Choroid plexus epithelial cell (primary cell): ENCODE data around the gene RFTN2.
A peak's percentile ranks its signal among the peaks of the same experiment; 100 is the strongest.
"Not testable (repeated sequence)": the region's sequence is repeated elsewhere in the genome, so short reads cannot be mapped to it uniquely, and the experiment has no call there.

Experiments used
- DNase-seq: peaks from one replicate; pipeline ENCODE4 v3.0.0-alpha.2; 2010; ENCODE audit warnings: low read depth
- H3K4me3 ChIP-seq: 2 replicates; pipeline ENCODE4 v1.5.1; 2011; ENCODE audit warnings: low read depth, mild to moderate bottlenecking, control low read depth, low read length, moderate library complexity
- CTCF ChIP-seq: conservative IDR thresholded peaks from 2 replicates; pipeline ENCODE4 v1.5.1; 2011; ENCODE audit warnings: low read depth, mild to moderate bottlenecking, control low read depth, inconsistent platforms, low read length, moderate library complexity

The RFTN2 gene

GRCh38 chr2:197707316-197708213, 32.2 kb upstream of the RFTN2 start:
- peak overlapping the region; percentile 89 for H3K4me3 ChIP-seq
- DNase-seq: peak; percentile 80
- TF ChIP-seq CTCF: peak; percentile 62

GRCh38 chr2:197706839-197707207, 31.4 kb upstream of the RFTN2 start:
- no peak for DNase-seq
- H3K4me3 ChIP-seq: peak overlapping the region; percentile 89
- no peak for TF ChIP-seq CTCF

- TF ChIP-seq CTCF: no peak
- H3K4me3 ChIP-seq: peak overlapping the region; percentile 89
- no peak for DNase-seq
Observed at GRCh38 chr2:197705912-197706838, 30.8 kb upstream of the RFTN2 start.

- no peak for TF ChIP-seq CTCF
- peak within 1 kb of the TSS; percentile 89 for H3K4me3 ChIP-seq
- DNase-seq: peak; percentile 95
Observed at GRCh38 chr2:197705121-197705911, 29.9 kb upstream of the RFTN2 start, which contains the start of gene MARS2. Gene MARS2, plus strand, starts transcription at chr2:197705369. Its CDS starts 37 bp downstream, at chr2:197705406.

GRCh38 chr2:197704434-197705120, 29.2 kb upstream of the RFTN2 start:
- no peak for TF ChIP-seq CTCF
- DNase-seq: no peak
- H3K4me3 ChIP-seq: peak overlapping the region; percentile 56

GRCh38 chr2:197700960-197701359, 25.6 kb upstream of the RFTN2 start:
- TF ChIP-seq CTCF: no peak
- DNase-seq: no peak
- H3K4me3 ChIP-seq: no peak overlapping the region

GRCh38 chr2:197699724-197700123, 24.3 kb upstream of the RFTN2 start:
- DNase-seq: not testable (repeated sequence)

GRCh38 chr2:197696571-197696970, 21.2 kb upstream of the RFTN2 start:
- H3K4me3 ChIP-seq, DNase-seq: not testable (repeated sequence)

More at GRCh38 chr2:197699724-197700123, 24.3 kb upstream of the RFTN2 start:
- H3K4me3 ChIP-seq: not testable (repeated sequence)

GRCh38 chr2:197695971-197696370, 20.6 kb upstream of the RFTN2 start:
- not testable (repeated sequence) for H3K4me3 ChIP-seq, DNase-seq
